Measurements from ENCODE around the gene LHCGR.
"Not testable (repeated sequence)": the region's sequence is repeated elsewhere in the genome, so short reads cannot be mapped to it uniquely, and the experiment has no call there.

Gene LHCGR

GRCh38 chr2:48739236-48739635 lies 16.3 kb downstream of the LHCGR start:
- DNase-seq: not testable (repeated sequence)

DNA sequence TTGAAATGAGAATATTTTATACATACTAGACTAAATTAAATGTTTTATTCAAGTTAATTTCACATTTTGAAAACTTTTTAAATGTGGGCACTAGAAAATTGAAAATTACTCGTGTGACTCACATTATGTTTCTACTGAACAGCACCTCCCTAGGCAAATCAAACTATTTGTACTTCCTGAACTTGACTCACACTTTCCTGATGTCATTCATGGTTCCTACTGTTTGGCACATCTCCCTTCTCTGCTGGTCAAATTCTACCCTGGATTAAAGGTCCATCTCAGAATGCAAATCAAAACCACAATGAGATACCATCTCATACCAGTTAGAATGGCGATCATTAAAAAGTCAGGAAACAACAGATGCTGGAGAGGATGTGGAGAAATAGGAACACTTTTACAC lies 16.7 kb downstream of the LHCGR start:
- DNase-seq: no peak

GRCh38 chr2:48736251-48736650 lies 19.3 kb downstream of the LHCGR start:
- DNase-seq: no peak

GRCh38 chr2:48734576-48735303 lies 20.8 kb downstream of the LHCGR start:
- DNase-seq: no peak

GRCh38 chr2:48733067-48733503 lies 22.4 kb downstream of the LHCGR start:
- no peak for DNase-seq

GRCh38 chr2:48728840-48729239 lies 26.7 kb downstream of the LHCGR start:
- no peak for DNase-seq

- no peak for DNase-seq
These were observed 27.2 kb downstream of the LHCGR start for GRCh38 chr2:48728295-48728694.

- DNase-seq: peak; percentile 45
These were observed 28.0 kb downstream of the LHCGR start for GRCh38 chr2:48727560-48727959.

DNA sequence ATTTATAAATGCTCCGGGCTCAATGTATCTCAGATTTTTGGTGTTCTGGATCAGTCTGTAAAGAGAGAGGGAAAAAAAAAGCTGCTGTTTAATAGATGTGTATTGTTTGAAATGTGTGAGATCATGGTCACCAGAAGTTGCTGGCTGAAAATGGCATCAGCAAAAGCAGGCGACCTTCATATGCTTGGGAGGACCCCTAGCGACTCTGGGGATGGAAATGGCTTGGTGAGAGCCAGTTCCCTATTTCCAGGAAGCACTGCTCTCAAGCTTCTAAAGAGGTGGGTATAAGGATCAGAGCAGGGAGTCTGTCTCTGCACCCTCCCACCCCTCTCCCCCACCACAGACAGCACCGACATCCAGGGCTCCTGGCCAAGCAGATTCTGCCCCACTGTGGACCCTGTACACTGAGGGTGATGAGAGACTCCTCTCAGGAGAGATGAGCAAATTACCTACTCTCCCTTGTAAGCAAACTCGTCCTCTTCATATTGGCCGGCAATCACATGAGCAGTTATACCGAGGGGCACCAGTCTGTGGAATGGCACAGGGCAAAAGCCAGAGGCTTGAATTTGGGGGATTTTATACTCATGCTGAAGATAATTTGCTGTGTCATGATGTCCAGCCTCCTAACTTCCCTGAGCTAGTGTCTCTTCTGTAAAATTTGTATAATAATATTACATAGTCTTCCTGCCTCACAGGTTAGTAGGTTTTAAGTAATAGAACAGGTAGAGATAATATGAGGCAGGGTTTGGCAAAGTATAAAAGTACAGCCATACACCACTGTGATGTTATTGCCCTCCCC lies 29.6 kb downstream of the LHCGR start:
- DNase-seq: peak; percentile 82

DNA sequence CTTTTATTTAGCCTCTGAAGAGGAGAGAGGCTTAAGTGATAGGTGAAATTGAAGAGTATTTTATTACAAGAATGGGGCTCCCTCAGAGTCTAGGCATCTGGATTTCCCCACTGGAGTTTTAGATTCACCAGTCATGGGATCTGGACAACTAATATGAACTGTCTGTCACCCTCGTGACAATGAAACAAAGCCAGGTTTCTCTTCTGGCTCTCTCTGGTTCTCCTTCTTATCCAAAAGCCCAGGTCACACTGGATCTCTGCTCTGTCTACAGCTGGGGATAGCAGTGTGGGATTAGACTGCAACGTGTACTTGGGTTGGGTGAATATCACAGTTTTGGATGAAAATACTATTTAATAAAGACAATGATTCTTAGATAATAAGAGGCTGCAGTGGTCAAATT lies 31.2 kb downstream of the LHCGR start:
- DNase-seq: no peak

GRCh38 chr2:48723129-48723528 lies 32.4 kb downstream of the LHCGR start:
- DNase-seq: no peak

- DNase-seq: no peak
These were observed 33.1 kb downstream of the LHCGR start for GRCh38 chr2:48722391-48722790.

GRCh38 chr2:48721158-48721557 lies 34.4 kb downstream of the LHCGR start:
- no peak for DNase-seq

GRCh38 chr2:48719480-48720177 lies 35.9 kb downstream of the LHCGR start:
- no peak for DNase-seq

DNA sequence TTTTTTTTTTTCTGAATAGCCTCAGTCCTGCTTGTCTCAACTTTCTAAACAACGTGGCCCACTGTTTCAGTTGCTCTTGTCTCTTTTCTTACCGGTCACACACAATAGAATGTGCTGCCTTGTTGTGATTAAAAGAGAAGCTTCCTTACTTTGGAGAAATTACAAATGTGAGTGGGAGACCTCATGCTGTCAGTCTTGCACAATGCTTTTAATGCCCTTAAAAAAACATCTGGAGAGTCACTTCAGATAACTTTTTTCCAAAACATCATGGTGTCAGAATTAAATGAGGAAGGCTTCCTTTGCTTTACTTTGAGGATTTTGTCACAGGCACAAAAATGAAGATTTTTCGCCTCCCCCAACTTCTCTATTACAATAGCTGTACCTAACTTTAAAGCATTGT lies 37.7 kb downstream of the LHCGR start:
- DNase-seq: peak; percentile 33

DNA sequence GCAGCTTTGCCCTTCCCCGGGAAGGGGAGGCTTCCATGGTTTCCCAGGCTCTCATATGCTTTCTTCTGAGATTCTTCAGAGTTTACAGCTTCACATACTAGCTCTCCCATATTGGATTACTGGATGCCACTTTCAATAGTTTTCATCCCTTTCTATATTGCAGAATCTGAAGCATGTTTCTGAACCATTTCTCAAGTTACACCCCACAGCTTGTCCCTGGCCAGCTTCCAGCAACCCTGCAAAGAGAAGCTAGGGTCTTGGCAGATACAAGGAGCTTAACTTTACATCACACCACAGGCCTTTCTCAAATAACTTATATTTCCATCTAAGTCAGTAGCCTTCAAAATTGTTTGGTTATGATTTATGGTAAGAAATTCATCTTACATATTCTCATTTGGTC lies 39.6 kb downstream of the LHCGR start:
- no peak for DNase-seq

GRCh38 chr2:48715042-48715899 lies 40.3 kb downstream of the LHCGR start:
- peak; percentile 73 for DNase-seq

- peak; percentile 39 for DNase-seq
These were observed 41.3 kb downstream of the LHCGR start for GRCh38 chr2:48714245-48714644.

GRCh38 chr2:48713647-48714046 lies 41.9 kb downstream of the LHCGR start:
- DNase-seq: no peak

- DNase-seq: no peak
These were observed 43.4 kb downstream of the LHCGR start for GRCh38 chr2:48712151-48712550.

DNA sequence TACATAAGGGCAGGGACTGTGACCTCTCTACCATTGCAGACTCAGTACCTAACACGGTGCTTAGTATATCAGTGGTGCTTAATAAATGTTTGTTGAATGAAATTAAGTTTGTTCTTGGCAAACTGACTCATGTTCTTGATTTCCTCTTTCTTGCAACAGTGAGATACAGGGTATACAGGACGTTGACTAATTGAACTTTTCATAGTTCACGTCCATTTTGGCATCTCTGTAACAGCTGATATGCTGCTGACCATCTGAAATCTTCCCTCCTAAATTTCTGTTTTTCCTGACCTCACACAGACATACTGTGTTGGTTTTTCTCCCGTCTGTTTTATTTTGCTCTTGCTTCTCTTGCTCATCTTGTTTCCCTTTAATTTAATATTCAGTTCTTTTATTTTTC lies 44.2 kb downstream of the LHCGR start:
- DNase-seq: no peak

Measured in OCI-M1 (cell line).